Esophagus squamous epithelium (tissue), 4 donors: ENCODE results near the gene ALPK3.

Source experiments
- CTCF ChIP-seq, 6 experiments: fragments of 450-650 bp in 4 of 6; fragments of 200-600 bp in 2 of 6; sonication (generic) in 2 of 6; IDR thresholded peaks; one replicate each; pipeline ENCODE4 v1.5.1; 2016 to 2019; ENCODE audit warnings: antibody characterized with exemption in 6 of 6, mild to moderate bottlenecking in 4 of 6, moderate library complexity in 4 of 6
- POLR2A ChIP-seq, 4 donors: fragments of 450-650 bp; IDR thresholded peaks; one replicate each; pipeline ENCODE4 v1.6.1; 2017; ENCODE audit warnings: antibody characterized with exemption in 4 of 4, mild to moderate bottlenecking in 4 of 4, moderate library complexity in 3 of 4

- TF ChIP-seq POLR2A (IDR thresholded peaks at IDR 0.05) (no peak), CTCF (IDR thresholded peaks at IDR 0.05) (no peak)
These were observed 52.4 kb downstream of the ALPK3 start for GRCh38 chr15:84869510-84869909.
